Measurements from ENCODE around the gene RNASE8. TPM values are rescaled to one million over a fixed set of nuclear protein-coding genes. Genes with fewer than 3 reads are reported as not detected.

RNASE8 gene
- total RNA-seq, 1 donor from 2014 or later, result not detected

GRCh38 chr14:21103411-21103709 lies 45.7 kb downstream of the RNASE8 start:
- no peak overlapping the region for H2AFZ ChIP-seq (replicated peaks)

GRCh38 chr14:21103710-21104447 lies 46.3 kb downstream of the RNASE8 start:
- Mint-ChIP-seq H3K27ac (peak overlapping the region; percentile 93), H3K4me1 (peaks cover 68% of the 10 kb centered on the region), H3K4me3 (peak overlapping the region; percentile 86), H3K9me3 (no peaks in the 10 kb centered on the region), H3K27me3 (ENCODE audit: insufficient read depth, low read depth) (peaks cover 5% of the 10 kb centered on the region), H3K36me3 (no peaks in the 10 kb centered on the region)
- no peaks in the 10 kb centered on the region for H3K9me3 ChIP-seq (ENCODE audit: low read depth)
- peaks cover 45% of the 10 kb centered on the region for H3F3A ChIP-seq (ENCODE audit: low read depth)
- H3K27ac ChIP-seq, result peak overlapping the region; percentile 99
- no peaks in the 10 kb centered on the region for H4K20me1 ChIP-seq (ENCODE audit: low read depth)
- H3K9ac ChIP-seq, result peak overlapping the region; percentile 98
- peak overlapping the region; percentile 45 for H2AFZ ChIP-seq (replicated peaks)
- peaks cover 38% of the 10 kb centered on the region for H3K79me2 ChIP-seq (ENCODE audit: low read depth)
- peak overlapping the region; percentile 89 for H3K4me2 ChIP-seq
- no peaks in the 10 kb centered on the region for H3K27me3 ChIP-seq
- H3K4me1 ChIP-seq, result peaks cover 39% of the 10 kb centered on the region
- DNase-seq (ENCODE audit: low spot score), result peak; percentile 98
- TF ChIP-seq EZH2phosphoT487 (IDR thresholded peaks at IDR 0.05), result no peak
- peak; percentile 70 for TF ChIP-seq CTCF (IDR thresholded peaks at IDR 0.05)
- no peak for TF ChIP-seq EZH2 (IDR thresholded peaks at IDR 0.05)
- no peaks in the 10 kb centered on the region for H3K36me3 ChIP-seq
- peak overlapping the region; percentile 61 for H3K4me3 ChIP-seq

More at GRCh38 chr14:21103411-21103709, 45.7 kb downstream of the RNASE8 start:
- Histone ChIP-seq H3K27ac (peak overlapping the region; percentile 99), H3K36me3 (no peaks in the 10 kb centered on the region), H3K4me3 (peak overlapping the region; percentile 61), H3K4me2 (peak overlapping the region; percentile 89), H3K79me2 (ENCODE audit: low read depth) (peaks cover 44% of the 10 kb centered on the region), H3K27me3 (no peaks in the 10 kb centered on the region), H3K9me3 (ENCODE audit: low read depth) (no peaks in the 10 kb centered on the region), H3F3A (ENCODE audit: low read depth) (peaks cover 49% of the 10 kb centered on the region), H3K9ac (no peak overlapping the region), H4K20me1 (ENCODE audit: low read depth) (no peaks in the 10 kb centered on the region), H3K4me1 (peaks cover 40% of the 10 kb centered on the region)
- Mint-ChIP-seq H3K4me3 (peak overlapping the region; percentile 86), H3K36me3 (no peaks in the 10 kb centered on the region), H3K9me3 (no peaks in the 10 kb centered on the region), H3K27me3 (ENCODE audit: insufficient read depth, low read depth) (peaks cover 8% of the 10 kb centered on the region), H3K27ac (peak overlapping the region; percentile 93), H3K4me1 (peaks cover 68% of the 10 kb centered on the region)
- no peak for DNase-seq (ENCODE audit: low spot score)
- TF ChIP-seq EZH2phosphoT487 (IDR thresholded peaks at IDR 0.05) (no peak), EZH2 (IDR thresholded peaks at IDR 0.05) (no peak), CTCF (IDR thresholded peaks at IDR 0.05) (no peak)

- H3K4me1 Mint-ChIP-seq, result peaks cover 62% of the 10 kb centered on the region
- H3K36me3 Mint-ChIP-seq, result no peaks in the 10 kb centered on the region
- peaks cover 38% of the 10 kb centered on the region for H3F3A ChIP-seq (ENCODE audit: low read depth)
- peak overlapping the region; percentile 98 for H3K9ac ChIP-seq
- peaks cover 32% of the 10 kb centered on the region for H3K4me1 ChIP-seq
- peak overlapping the region; percentile 76 for H3K27ac Mint-ChIP-seq
- H3K27ac ChIP-seq, result peak overlapping the region; percentile 99
- DNase-seq (ENCODE audit: low spot score), result peak; percentile 85
- H3K9me3 Mint-ChIP-seq, result no peaks in the 10 kb centered on the region
- no peak overlapping the region for H2AFZ ChIP-seq (replicated peaks)
- peak overlapping the region; percentile 89 for H3K4me2 ChIP-seq
- peak overlapping the region; percentile 86 for H3K4me3 Mint-ChIP-seq
- H3K36me3 ChIP-seq, result no peaks in the 10 kb centered on the region
- H3K4me3 ChIP-seq, result peak overlapping the region; percentile 61
- H3K79me2 ChIP-seq (ENCODE audit: low read depth), result peaks cover 32% of the 10 kb centered on the region
- H4K20me1 ChIP-seq (ENCODE audit: low read depth), result no peaks in the 10 kb centered on the region
- TF ChIP-seq CTCF (IDR thresholded peaks at IDR 0.05) (peak; percentile 91), EZH2 (IDR thresholded peaks at IDR 0.05) (no peak)
- H3K9me3 ChIP-seq (ENCODE audit: low read depth), result no peaks in the 10 kb centered on the region
- no peaks in the 10 kb centered on the region for H3K27me3 ChIP-seq
- peaks cover 5% of the 10 kb centered on the region for H3K27me3 Mint-ChIP-seq (ENCODE audit: insufficient read depth, low read depth)
Observed at GRCh38 chr14:21104448-21105060, 46.9 kb downstream of the RNASE8 start.

Data from neural progenitor cell (in vitro differentiated cells).